ENCODE measurements around the gene MBNL3. TPM values are rescaled to one million over a fixed set of nuclear protein-coding genes. Genes with fewer than 3 reads are reported as not detected.

Gene MBNL3
- polyA plus RNA-seq, 1 of the 3 experiments (the other 2 are of a cell fraction) = 0.21 TPM

- Histone ChIP-seq H3K4me1 (ENCODE audit: control insufficient read depth in 1 of 2, insufficient read depth in 2 of 2, low read depth in 1 of 2, low read length in 1 of 2) (no peaks in the 10 kb centered on the region; a peak in 1 of 4 replicates), H3K9ac (no peak overlapping the region), H3K4me2 (no peak overlapping the region), H3K79me2 (ENCODE audit: insufficient read depth) (no peaks in the 10 kb centered on the region), H3K36me3 (replicated peaks in 1 of 2; ENCODE audit: control insufficient read depth in 1 of 2, insufficient read depth in 2 of 2, low read length in 1 of 2) (no peaks in the 10 kb centered on the region), H3K27ac (ENCODE audit: low read depth in 2 of 2, low read length in 1 of 2) (no peak overlapping the region), H3K9me3 (no peaks in the 10 kb centered on the region), H4K20me1 (ENCODE audit: insufficient read depth) (no peaks in the 10 kb centered on the region), H2AFZ (ENCODE audit: low read depth) (no peak overlapping the region), H3K4me3 (ENCODE audit: low read depth in 2 of 2, low read length in 1 of 2) (no peak overlapping the region), H3K9me2 (no peaks in the 10 kb centered on the region), H3K27me3 (ENCODE audit: insufficient read depth) (no peaks in the 10 kb centered on the region), H3F3A (replicated peaks; ENCODE audit: insufficient read depth) (no peaks in the 10 kb centered on the region)
- CTCF ChIA-PET = interaction anchor here (0.8 kb wide), 1 partner anchor 234 kb away, joined by 3 read pairs; no protein-coding TSS in a partner anchor
- no peak for TF ChIP-seq USF1 (IDR thresholded peaks at IDR 0.05; ENCODE audit: borderline replicate concordance, low read depth)
- TF ChIP-seq CHD2 (IDR thresholded peaks at IDR 0.05; ENCODE audit: low read length, partially characterized antibody) = no peak
- no peak for TF ChIP-seq TEAD4 (IDR thresholded peaks at IDR 0.05; ENCODE audit: borderline replicate concordance, insufficient read depth)
- no peak for TF ChIP-seq SMC3 (IDR thresholded peaks at IDR 0.05; ENCODE audit: low read depth, low read length)
- TF ChIP-seq MEF2A (IDR thresholded peaks at IDR 0.05; ENCODE audit: borderline replicate concordance, low read depth) = no peak
- TF ChIP-seq IRF3 (IDR thresholded peaks at IDR 0.05; ENCODE audit: low read depth, low read length) = no peak
- no peak for TF ChIP-seq EP300 (IDR thresholded peaks at IDR 0.05; ENCODE audit: borderline replicate concordance in 1 of 2, low read depth in 1 of 2, low read length in 1 of 2)
- TF ChIP-seq TCF12 (IDR thresholded peaks at IDR 0.05) = no peak
- TF ChIP-seq RCOR1 (IDR thresholded peaks at IDR 0.05; ENCODE audit: low read length) = no peak
- no peak for TF ChIP-seq REST (IDR thresholded peaks at IDR 0.05; ENCODE audit: low read depth, low read length)
- TF ChIP-seq MXI1 (IDR thresholded peaks at IDR 0.05; ENCODE audit: low read depth, low read length) = no peak
- no peak for TF ChIP-seq JUND (IDR thresholded peaks at IDR 0.05)
- TF ChIP-seq SIN3A (IDR thresholded peaks at IDR 0.05; ENCODE audit: borderline replicate concordance, low read depth, low read length) = no peak
- no peak for TF ChIP-seq POLR2AphosphoS5 (IDR thresholded peaks at IDR 0.05; ENCODE audit: low read depth, low read length)
- no peak for DNase-seq
- POLR2A ChIA-PET = no interaction called here
Measured at GRCh38 chrX:132428896-132429295, 59.9 kb downstream of the MBNL3 start.
